Body of pancreas (tissue), 4 donors: ENCODE results near the gene BCL2.

Experiments used
- POLR2A ChIP-seq, 3 donors: fragments of 450-650 bp; IDR thresholded peaks; one replicate each; pipeline ENCODE4 v1.6.1; 2016; ENCODE audit warnings: antibody characterized with exemption in 3 of 3, mild to moderate bottlenecking in 2 of 3
- TF ChIP-seq, protein P1 (sequence below), 7 experiments: fragments of 450-650 bp in 4 of 7; fragments of 200-600 bp in 3 of 7; sonication (generic) in 3 of 7; IDR thresholded peaks; one replicate each; pipeline ENCODE4 v1.5.1; 2016 to 2019; ENCODE audit warnings: antibody characterized with exemption in 7 of 7

DNA sequence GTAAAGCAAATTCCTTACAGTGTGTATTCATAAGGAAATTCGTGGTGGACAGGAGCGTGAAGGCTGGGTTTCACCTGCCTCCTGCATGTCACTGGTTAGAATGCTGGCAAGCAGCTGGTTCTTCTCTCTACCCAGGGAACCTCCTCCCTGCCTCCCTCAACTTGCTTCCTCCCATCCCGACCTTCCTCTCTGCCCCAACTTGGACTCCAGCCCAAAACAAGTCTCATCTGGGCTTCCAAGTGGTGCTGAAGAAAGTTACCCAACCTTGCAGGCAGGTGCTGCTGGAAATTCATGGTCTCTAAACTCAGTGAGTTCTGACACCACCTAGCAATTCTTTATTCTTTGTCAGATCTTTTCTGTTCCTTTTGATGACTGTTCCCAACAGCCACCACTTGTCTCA lies 184.5 kb downstream of the BCL2 start:
- TF ChIP-seq, protein P1, sequence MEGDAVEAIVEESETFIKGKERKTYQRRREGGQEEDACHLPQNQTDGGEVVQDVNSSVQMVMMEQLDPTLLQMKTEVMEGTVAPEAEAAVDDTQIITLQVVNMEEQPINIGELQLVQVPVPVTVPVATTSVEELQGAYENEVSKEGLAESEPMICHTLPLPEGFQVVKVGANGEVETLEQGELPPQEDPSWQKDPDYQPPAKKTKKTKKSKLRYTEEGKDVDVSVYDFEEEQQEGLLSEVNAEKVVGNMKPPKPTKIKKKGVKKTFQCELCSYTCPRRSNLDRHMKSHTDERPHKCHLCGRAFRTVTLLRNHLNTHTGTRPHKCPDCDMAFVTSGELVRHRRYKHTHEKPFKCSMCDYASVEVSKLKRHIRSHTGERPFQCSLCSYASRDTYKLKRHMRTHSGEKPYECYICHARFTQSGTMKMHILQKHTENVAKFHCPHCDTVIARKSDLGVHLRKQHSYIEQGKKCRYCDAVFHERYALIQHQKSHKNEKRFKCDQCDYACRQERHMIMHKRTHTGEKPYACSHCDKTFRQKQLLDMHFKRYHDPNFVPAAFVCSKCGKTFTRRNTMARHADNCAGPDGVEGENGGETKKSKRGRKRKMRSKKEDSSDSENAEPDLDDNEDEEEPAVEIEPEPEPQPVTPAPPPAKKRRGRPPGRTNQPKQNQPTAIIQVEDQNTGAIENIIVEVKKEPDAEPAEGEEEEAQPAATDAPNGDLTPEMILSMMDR (IDR thresholded peaks at IDR 0.05): no peak
- no peak for TF ChIP-seq POLR2A (IDR thresholded peaks at IDR 0.05)
